PC-3 (cell line): ENCODE data around the gene ULBP1. TPM values are rescaled to one million over a fixed set of nuclear protein-coding genes. Genes with fewer than 3 reads are reported as not detected.

ENCODE experiments used
- ATAC-seq: fragments of 200-7000 bp; cut with Tn5 transposase; 2 replicates; pipeline ENCODE4 v1.9.1; 2020; ENCODE audit warnings: mild to moderate bottlenecking, moderate library complexity
- BruUV-seq: library from RNA; stranded (reverse); fragments of 400-500 nt; replicated peaks from 2 replicates; lab custom pipeline; 2021; lab: Mats Ljungman, UMichigan
- CTCF ChIA-PET: fragments of 300-600 bp; sonication (Branson Sonifier 250); formaldehyde crosslinking; loops from one replicate; lab custom pipeline; 2022; ENCODE audit warnings: antibody characterized with exemption; lab: Charles Lee
- POLR2A ChIA-PET: fragments of 300-600 bp; sonication (Branson Sonifier 250); formaldehyde crosslinking; loops from one replicate; lab custom pipeline; 2022; ENCODE audit warnings: antibody characterized with exemption; ENCODE audit not compliant: unreplicated experiment; lab: Charles Lee
- DNase-seq: peaks from one replicate; pipeline ENCODE4 v3.0.0-alpha.2; 2015
- H2AFZ ChIP-seq: fragments of 300-600 bp; sonication (generic); 2 replicates; pipeline ENCODE4 v1.6.0; 2016; ENCODE audit warnings: antibody characterized with exemption, low read length
- H3F3A ChIP-seq: fragments of 300-600 bp; sonication (generic); one replicate; pipeline ENCODE4 v1.6.0; 2017; ENCODE audit warnings: antibody characterized with exemption, low read length, control low read depth, mild to moderate bottlenecking; ENCODE audit not compliant: unreplicated experiment
- H3K27ac ChIP-seq: fragments of 300-600 bp; sonication (generic); 2 replicates; pipeline ENCODE4 v1.5.1; 2016; ENCODE audit warnings: mild to moderate bottlenecking, low read length
- H3K27me3 ChIP-seq: fragments of 300-600 bp; sonication (generic); 2 replicates; pipeline ENCODE4 v1.6.1; 2016; ENCODE audit warnings: low read length, mixed read lengths
- H3K36me3 ChIP-seq: fragments of 300-600 bp; sonication (generic); 2 replicates; pipeline ENCODE4 v1.6.1; 2016; ENCODE audit warnings: low read depth, mixed run types, low read length, mixed read lengths
- H3K4me1 ChIP-seq: fragments of 300-600 bp; sonication (generic); 2 replicates; pipeline ENCODE4 v1.5.1; 2016; ENCODE audit warnings: low read length; ENCODE audit not compliant: insufficient read depth
- H3K4me2 ChIP-seq: fragments of 300-600 bp; sonication (generic); 2 replicates; pipeline ENCODE4 v1.6.0; 2016; ENCODE audit warnings: low read length
- H3K4me3 ChIP-seq: fragments of 300-600 bp; sonication (generic); 2 replicates; pipeline ENCODE4 v1.5.1; 2016; ENCODE audit warnings: mild to moderate bottlenecking, low read length, mixed read lengths
- H3K79me2 ChIP-seq: fragments of 300-600 bp; sonication (generic); 2 replicates; pipeline ENCODE4 v1.6.1; 2017; ENCODE audit warnings: low read length, mixed read lengths
- H3K9ac ChIP-seq: fragments of 300-600 bp; sonication (generic); 2 replicates; pipeline ENCODE4 v1.6.0; 2016; ENCODE audit warnings: mild to moderate bottlenecking, low read length
- H3K9me2 ChIP-seq: fragments of 300-600 bp; sonication (generic); replicated peaks from 2 replicates; pipeline ENCODE4 v1.6.1; 2016; ENCODE audit warnings: mixed run types, low read length, mixed read lengths
- H3K9me3 ChIP-seq: fragments of 300-600 bp; sonication (generic); 2 replicates; pipeline ENCODE4 v1.6.1; 2016; ENCODE audit warnings: low read length, mixed read lengths
- H4K20me1 ChIP-seq: fragments of 300-600 bp; sonication (generic); 2 replicates; pipeline ENCODE4 v1.6.1; 2016; ENCODE audit warnings: low read length, mixed read lengths
- CTCF ChIP-seq: fragments of 300-600 bp; sonication (generic); conservative IDR thresholded peaks from 2 replicates; pipeline ENCODE4 v1.5.1; 2017; ENCODE audit warnings: antibody characterized with exemption, low read depth, mild to moderate bottlenecking, low read length
- EZH2 ChIP-seq: fragments of 300-600 bp; sonication (generic); IDR thresholded peaks from one replicate; pipeline ENCODE4 v1.6.1; 2017; ENCODE audit warnings: antibody characterized with exemption, mild to moderate bottlenecking, low read length; ENCODE audit not compliant: unreplicated experiment
- EZH2phosphoT487 ChIP-seq: fragments of 300-600 bp; sonication (generic); IDR thresholded peaks from 2 replicates; pipeline ENCODE4 v1.6.1; 2018; ENCODE audit warnings: mild to moderate bottlenecking, antibody characterized with exemption, low read length, borderline replicate concordance
- intact Hi-C: fragments of 100-400 bp; cut with micrococcal nuclease; formaldehyde crosslinking; loops from 2 replicates; pipeline ENCODE4 v1.9.0; 2023
- total RNA-seq: library from RNA; depleted of rRNA; stranded (reverse); fragments of >200 nt; gene quantifications from 2 replicates; pipeline ENCODE4 v1.2.3, GENCODE V29; 2014

Gene ULBP1
- total RNA-seq, 1 experiment from 2014 or later, result 0.87 TPM

GRCh38 chr6:149975400-149975799 lies 11.7 kb downstream of the ULBP1 start:
- no peaks in the 10 kb centered on the region for H3K9me3 ChIP-seq
- no peak for DNase-seq
- H3K4me2 ChIP-seq, result no peak overlapping the region
- H3K9me2 ChIP-seq, result no peaks in the 10 kb centered on the region
- H4K20me1 ChIP-seq, result no peaks in the 10 kb centered on the region
- intact Hi-C loops, result no loop called here
- BruUV-seq, result no TSS peak
- ChIA-PET CTCF (no interaction called here), POLR2A (no interaction called here)
- H3K9ac ChIP-seq, result no peak overlapping the region
- H2AFZ ChIP-seq, result no peak overlapping the region
- no peaks in the 10 kb centered on the region for H3K79me2 ChIP-seq
- TF ChIP-seq EZH2phosphoT487, result no peak
- TF ChIP-seq CTCF, result no peak
- TF ChIP-seq EZH2, result no peak
- no peaks in the 10 kb centered on the region for H3K4me1 ChIP-seq
- ATAC-seq, result no peak
- no peak overlapping the region for H3K27ac ChIP-seq
- no peaks in the 10 kb centered on the region for H3K36me3 ChIP-seq
- H3K4me3 ChIP-seq, result no peak overlapping the region
- no peaks in the 10 kb centered on the region for H3F3A ChIP-seq
- no peaks in the 10 kb centered on the region for H3K27me3 ChIP-seq

- no peaks in the 10 kb centered on the region for H3K9me3 ChIP-seq
These were observed 13.5 kb downstream of the ULBP1 start for GRCh38 chr6:149977221-149977620.

More at GRCh38 chr6:149977221-149977620, 13.5 kb downstream of the ULBP1 start:
- no peak overlapping the region for H2AFZ ChIP-seq
- ChIA-PET CTCF (no interaction called here), POLR2A (no interaction called here)
- no TSS peak for BruUV-seq
- H3K27me3 ChIP-seq, result no peaks in the 10 kb centered on the region
- H3K9me2 ChIP-seq, result no peaks in the 10 kb centered on the region
- TF ChIP-seq CTCF (no peak), EZH2 (no peak), EZH2phosphoT487 (no peak)
- no peak overlapping the region for H3K4me3 ChIP-seq
- H3K27ac ChIP-seq, result no peak overlapping the region
- no peaks in the 10 kb centered on the region for H3K4me1 ChIP-seq
- no peak for DNase-seq
- no peaks in the 10 kb centered on the region for H3K36me3 ChIP-seq
- H4K20me1 ChIP-seq, result no peaks in the 10 kb centered on the region
- H3K4me2 ChIP-seq, result no peak overlapping the region
- no peaks in the 10 kb centered on the region for H3F3A ChIP-seq
- no peak for ATAC-seq
- H3K9ac ChIP-seq, result no peak overlapping the region
- no peaks in the 10 kb centered on the region for H3K79me2 ChIP-seq
- intact Hi-C loops, result no loop called here
